GM21825 (cell line): ENCODE measurements around the gene SMIM8.
"Not testable (repeated sequence)": the region's sequence is repeated elsewhere in the genome, so short reads cannot be mapped to it uniquely, and the experiment has no call there.

Source experiments
- ATAC-seq: cut with Tn5 transposase; IDR thresholded peaks from one replicate; pipeline ENCODE4 v1.9.1; 2021; ENCODE audit warnings: mild to moderate bottlenecking, moderate library complexity; ENCODE audit not compliant: unreplicated experiment

Gene SMIM8, protein sequence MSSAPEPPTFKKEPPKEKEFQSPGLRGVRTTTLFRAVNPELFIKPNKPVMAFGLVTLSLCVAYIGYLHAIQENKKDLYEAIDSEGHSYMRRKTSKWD

DNA sequence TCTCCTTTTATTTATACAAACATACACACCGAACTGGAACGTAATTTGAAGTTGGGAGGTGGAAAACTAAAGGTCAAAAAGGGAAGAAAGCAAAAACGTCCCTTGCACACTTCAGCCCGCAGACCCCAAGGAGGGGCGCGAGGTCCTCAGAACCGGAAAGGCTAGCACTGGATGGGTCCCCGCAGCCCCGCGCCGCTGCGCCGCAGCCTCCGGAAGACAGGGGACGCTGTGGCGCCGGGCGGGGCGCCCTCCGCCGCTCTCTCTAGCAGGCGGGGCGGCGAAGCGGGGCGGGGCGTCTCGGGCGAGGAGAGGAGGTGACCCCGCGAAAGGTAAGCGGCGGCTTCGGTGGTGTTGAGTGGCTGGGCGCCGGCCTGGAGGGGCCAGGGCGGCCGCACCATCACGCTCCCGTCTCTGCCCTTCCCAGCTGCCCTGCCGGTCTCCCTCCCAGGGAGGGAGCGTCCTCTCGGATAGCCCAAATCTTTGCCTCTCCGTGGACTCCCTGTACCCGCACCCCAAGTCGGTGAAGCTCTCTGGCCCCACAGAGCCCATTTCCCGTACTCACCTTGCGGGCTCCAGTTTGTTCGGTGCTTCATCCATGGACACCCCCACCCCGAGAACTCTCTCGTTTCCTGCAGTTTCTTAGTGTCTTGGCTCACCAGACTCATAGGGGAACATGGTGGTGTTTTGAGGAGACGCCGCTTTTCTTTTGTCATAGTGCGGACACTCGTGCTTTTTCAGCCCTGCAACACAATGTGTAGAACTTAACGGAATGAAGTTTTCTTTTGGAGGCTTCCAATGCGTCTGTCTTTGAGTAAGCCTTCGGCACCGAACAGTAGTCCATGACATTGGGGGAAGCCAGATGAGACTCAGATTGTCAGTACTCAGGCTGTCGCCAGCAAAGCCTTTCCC, at the start of gene SMIM8:
Gene SMIM8, plus strand, starts transcription at position 285 of the 909 bp plus-strand sequence. CDS start 14,444 bp downstream, outside the sequence.
- ATAC-seq, result peak; percentile 100

DNA sequence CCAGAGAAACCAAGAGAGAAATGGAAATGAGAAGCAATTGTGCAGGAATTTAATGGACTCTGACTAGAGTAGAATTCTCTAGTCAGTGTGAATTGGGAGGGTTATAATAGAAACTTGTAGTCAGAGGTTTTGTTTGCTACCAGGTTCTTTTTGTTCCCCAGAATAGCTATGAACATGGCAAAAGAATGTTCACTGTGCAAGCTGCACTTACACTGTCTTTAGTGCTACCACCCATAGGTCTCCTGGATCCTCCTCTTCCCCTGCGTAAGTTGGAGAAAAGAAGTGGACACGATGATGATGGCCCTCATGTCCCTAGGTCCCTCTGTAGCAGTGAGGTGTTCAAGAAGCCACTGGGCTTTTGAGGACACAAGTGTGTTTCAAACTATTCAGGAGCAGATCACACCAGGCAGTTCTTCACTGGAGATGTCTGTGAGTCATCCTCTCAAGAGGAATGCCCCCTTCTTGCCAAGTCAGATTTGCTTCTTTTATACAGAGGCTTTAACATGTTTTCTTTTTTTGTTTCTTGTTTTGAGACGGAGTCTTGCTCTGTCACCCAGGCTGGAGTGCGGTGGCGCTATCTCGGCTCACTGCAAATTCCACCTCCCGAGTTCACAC, 47.6 kb upstream of the SMIM8 start:
- no peak for ATAC-seq

DNA sequence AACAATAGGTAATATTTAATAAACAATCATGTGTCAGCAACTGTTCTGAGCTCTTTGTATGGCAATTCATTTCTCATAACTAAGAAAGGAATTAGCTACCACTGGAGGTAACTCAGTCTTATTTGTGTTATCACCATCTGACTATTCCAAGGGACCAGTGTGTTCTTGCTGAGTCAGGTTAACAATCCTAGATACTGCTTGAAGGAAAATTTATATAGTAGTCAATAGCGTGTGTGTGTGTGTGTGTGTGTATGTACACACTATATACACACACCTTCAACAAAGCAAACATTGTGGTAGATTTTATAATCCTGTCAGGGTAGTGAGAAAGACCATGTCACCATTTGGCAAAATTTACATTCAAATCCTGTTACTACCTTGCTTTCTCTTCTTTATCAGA, 45.8 kb upstream of the SMIM8 start:
- no peak for ATAC-seq

DNA sequence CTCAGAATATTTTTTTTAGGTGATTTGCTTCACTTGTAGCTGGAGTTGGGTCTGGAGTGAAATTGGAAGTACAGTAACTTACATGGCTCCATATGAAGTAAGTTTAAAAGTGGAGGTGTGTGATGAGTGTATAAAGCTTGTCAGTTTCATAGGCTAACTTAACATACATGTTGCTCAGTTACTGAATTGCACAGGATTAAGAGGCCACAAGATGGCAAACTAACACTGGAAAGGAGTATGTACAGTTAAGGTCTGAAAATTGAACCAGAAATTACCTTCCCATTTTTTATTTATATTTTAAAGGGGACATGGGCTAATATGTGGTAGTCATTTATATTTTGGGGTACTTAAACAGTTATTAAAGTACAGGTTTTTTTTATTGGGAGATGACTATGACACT, 45.3 kb upstream of the SMIM8 start:
- ATAC-seq, result no peak

DNA sequence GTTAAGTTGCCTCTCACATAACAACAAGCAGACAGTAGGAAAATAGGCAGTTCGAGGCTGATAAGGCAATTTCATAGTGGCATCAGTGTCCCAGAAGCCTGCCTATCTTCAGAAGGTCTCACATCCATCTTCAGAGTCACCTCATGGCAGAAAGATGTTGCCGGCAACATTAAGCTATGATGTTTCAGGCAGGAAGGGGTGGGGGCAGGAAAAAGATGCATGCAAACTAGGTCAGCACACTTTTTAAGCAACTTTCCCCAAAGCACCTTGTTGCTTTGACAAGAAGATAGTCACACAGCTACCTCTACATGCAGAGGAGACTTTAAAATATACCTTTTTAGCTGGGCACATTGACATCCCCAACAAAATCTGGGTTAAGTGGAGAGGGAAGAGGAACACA, 43.2 kb upstream of the SMIM8 start:
- no peak for ATAC-seq

DNA sequence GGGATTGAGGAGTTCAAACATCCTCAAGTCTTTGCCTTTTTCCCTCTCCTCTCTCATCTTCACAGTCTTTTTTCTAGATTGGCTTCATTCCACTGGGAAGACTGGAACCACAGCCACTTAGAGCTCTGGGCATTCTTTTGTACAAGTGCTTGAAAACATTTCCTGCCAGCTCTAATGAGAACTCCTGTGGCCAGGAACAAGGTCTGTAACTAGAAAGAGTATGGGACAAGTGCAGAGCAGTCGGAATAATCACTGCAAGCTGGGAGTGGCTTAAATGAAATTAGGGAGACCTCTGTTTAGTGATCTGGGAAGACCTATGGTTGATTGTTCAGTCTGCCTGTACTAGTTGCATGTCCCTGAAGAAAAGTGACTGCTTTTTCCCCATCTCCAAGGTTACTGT, 41.0 kb upstream of the SMIM8 start:
- no peak for ATAC-seq

DNA sequence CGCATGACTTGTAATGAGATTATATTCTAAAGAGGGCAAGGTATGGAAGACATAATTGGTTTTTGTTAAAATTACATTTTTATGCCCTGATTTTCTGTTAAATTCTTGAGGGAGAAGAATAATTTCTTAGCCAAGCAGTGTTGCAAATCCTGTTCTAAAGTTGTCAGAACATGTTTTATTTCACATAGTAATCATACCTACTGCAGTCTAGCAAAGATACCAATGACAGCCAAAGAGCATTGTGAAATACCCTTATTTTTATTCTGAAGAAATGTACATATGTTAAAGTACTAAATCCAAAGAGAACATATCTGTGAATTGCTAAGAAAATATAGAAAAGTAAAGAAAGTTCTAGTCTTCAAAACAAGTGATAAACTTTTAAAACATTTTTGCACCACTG, 39.6 kb upstream of the SMIM8 start:
- ATAC-seq, result no peak

DNA sequence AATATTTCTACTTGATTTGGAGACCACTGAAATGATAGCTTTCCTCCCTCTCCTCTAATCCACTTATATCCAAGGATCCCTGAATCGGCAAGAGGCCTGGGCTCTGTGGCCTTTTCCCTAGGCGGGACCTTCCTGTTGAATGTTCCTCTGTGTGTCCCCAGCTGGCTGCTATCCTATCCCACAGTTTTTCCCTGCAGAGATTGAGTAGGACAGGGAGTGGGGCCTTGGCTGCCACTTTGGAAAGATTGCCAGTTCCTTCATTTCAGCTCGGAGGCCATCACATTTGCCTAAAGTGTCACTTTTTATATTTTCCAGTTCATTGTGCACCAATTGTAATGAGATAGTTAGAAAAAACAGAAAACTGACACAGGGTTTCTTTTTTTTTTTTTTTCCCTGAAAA, 38.9 kb upstream of the SMIM8 start:
- ATAC-seq, result no peak

DNA sequence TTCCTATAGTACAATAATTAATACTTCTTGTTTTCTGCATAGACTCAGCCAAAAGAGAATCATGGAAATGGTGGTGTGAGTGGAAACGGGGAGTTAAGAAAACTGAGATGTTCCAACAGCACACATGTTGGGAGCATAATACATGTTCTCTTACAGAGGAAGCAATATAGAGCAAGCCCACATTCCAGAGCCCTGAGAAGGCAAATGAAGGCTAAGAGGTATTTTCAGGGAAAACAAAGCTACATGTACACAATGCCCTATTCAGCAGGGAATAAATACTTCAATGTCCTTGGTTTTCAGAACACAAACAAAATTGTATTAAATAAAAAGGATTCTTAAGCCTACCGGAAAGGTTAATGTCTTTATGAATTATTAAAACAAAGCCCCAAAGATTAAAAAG, 35.1 kb upstream of the SMIM8 start:
- no peak for ATAC-seq

DNA sequence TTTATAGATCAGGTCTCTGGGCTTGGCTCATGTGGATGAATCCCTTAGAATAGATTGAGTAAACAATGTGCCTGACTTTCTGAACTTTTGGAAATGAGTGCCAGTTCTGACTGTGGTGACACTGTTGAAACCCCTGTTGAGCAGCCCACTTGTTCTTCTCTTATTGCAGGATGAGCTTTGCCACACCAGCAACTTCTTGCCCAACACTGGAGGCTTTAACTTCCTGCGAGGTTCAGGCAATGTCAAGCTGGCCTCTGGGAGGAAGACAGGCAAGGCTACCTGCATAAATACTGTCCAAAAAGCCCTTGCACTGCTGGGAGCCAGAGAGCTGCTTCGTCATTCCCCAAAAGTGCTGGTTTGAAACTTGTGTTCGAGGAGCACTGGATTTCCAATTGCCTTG, 32.8 kb upstream of the SMIM8 start:
- ATAC-seq, result no peak

DNA sequence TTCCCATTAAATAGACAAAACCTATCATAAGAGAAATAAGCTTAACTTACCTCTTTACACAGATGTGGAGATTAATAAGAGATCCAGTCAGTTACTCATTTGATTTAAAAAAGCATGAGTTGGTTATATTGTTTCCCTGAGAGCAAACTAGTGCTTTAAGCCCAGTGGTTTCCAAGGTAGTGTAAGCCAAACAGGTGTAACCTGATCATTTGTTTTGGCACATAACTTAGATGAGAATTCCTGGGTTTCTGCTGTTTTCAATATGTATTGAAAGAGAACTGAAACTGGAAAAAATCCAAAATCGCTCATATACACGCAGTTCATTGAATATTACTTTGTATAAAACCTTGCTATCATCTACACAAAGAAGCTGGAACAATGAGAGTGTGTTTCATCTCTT, 30.5 kb upstream of the SMIM8 start:
- no peak for ATAC-seq

DNA sequence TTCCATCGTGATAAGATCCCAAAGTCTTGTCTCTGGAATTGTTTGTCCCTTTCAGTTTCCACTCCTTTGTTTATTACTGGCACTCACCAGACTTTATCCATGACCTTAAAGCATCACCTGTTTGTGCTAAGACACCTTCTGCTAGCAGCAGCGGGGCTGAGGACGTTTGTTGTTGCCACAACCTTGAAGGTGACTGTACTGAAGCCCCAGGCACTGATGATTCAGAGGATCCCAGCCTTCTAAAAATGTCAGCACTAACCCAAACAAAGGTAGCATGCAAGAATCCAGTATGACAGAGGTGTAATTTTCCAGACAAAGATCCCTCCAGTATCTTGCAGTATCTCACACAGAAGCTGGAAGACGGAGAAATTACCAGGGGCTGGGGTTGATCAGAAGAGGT, 28.9 kb upstream of the SMIM8 start:
- ATAC-seq, result no peak

DNA sequence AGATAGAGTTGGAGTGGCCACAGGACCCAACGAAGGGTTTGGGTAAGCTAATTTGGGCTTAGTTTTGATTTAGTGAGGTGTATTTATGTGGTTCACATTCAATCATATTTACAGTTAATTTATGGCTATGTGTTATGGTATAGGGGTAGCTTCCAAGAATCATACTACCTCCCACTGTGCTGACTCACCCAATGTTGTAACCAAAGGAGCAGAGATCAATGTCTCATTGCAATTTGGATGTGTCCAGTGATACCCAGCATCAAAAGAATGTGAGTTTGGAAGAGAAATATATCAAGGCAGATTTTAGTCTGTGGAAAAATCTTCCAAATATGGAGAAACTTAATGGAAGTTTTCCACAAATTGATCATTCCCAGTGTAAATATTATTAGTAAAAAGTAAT, 25.3 kb upstream of the SMIM8 start:
- ATAC-seq, result no peak

DNA sequence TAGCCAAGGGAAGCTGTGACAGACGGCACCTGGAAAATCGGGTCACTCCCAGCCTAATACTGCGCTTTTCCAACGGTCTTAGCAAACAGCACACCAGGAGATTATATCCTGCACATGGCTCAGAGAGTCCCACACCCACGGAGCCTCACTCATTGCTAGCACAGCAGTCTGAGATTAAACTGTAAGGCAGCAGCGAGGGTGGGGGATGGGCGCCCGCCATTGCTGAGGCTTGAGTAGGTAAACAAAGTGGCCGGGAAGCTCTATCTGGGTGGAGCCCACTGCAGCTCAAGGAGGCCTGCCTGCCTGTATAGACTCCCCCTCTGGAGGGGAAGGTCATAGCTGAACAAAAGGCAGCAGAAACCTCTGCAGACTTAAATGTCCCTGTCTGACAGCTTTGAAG, 21.1 kb upstream of the SMIM8 start:
- not testable (repeated sequence) for ATAC-seq

DNA sequence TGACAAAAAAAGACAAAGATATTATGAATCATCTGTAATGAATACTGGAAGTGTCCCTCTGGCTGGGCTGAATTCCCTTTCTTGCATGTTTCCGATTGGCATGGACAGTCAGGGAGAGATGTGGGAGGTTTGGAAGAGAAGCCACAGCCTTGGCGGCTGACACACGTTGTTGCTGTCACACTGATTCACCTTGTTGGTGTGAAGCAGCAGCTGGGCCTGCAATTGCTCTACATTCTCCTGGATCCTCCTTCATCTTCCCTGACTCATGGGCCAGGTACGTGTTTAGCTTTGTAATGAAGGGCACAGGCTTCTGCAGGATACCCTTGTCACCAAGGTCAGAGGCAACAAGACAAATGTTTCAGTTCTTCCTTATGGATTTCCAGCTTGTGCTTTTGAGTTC, 13.4 kb upstream of the SMIM8 start:
- no peak for ATAC-seq

DNA sequence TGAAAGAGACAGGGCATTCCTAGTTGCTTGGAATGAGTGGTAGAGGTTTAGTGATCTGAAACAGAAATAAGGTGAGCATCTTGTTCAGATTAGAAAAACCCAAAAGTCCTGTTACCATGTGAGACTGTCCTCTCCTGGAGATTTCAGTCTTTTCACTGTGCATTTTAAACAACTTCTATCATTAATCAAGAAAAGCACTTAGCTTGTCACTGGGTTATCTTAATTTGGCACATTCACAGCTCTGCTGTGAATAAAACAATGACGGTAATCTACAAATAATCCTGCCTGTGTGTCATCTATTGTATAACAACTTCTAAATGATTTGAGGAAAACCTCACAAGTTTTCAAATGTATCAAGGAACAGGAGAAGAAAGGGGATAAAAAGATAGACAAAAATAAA, 9.5 kb upstream of the SMIM8 start:
- no peak for ATAC-seq

DNA sequence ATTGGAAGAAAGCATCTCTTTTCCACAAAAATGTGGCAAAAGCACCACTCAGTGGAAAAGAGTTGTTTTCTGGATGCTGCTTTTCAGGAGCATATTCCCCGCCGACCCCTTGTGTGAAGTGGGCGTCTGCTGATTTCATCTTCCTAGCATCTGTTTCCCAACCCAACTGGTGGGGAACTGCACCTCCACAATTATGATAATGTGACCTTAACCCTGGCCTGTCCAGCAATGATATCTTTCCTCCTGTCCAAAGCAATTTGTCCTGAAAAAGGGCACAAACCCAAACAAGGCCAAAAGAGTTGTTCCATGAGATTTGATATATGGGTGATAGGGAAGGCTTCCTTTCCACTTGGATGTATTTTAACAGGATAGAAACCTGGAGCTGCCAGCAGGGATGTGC, 7.3 kb upstream of the SMIM8 start:
- no peak for ATAC-seq

DNA sequence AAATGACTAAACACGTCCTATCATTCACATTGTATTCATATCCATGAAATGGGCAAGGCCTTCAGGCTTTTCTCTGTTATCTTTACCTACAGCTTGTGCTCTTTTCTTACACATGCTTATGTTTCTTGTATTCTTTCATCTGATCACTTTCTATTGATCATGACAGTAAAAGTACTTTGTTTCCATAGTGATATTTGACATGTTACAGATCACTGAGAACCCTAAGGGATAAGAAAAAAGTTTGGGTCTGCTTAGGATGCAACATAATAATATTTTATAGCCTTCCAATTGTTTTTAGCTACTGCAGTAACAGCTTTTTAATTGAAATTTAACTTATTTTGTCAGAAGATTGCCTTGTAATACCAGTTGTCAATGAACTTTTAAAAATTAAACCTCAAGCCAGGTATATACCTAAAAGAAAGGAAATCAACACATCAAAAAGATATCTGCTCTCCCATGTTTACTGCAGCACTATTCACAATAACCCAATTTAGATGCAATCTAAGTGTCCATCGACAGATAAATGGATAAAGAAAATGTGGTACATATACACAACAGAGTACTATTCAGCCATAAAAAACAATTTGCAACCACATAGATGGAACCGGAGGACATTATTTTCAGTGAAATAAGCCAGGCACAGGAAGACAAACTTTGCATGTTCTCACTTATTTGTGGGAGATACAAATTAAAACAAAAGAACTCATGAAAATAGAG, 3.0 kb upstream of the SMIM8 start:
- ATAC-seq, result no peak

DNA sequence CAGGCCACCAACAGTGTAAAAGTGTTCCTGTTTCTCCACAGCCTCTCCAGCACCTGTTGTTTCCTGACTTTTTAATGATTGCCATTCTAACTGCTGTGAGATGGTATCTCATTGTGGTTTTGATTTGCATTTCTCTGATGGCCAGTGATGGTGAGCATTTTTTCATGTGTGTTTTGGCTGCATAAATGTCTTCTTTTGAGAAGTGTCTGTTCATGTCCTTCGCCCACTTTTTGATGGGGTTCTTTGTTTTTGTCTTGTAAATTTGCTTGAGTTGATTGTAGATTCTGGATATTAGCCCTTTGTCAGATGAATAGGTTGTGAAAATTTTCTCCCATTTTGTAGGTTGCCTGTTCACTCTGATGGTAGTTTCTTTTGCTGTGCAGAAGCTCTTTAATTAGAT, 1.5 kb downstream of the SMIM8 start:
- ATAC-seq, result not testable (repeated sequence)

DNA sequence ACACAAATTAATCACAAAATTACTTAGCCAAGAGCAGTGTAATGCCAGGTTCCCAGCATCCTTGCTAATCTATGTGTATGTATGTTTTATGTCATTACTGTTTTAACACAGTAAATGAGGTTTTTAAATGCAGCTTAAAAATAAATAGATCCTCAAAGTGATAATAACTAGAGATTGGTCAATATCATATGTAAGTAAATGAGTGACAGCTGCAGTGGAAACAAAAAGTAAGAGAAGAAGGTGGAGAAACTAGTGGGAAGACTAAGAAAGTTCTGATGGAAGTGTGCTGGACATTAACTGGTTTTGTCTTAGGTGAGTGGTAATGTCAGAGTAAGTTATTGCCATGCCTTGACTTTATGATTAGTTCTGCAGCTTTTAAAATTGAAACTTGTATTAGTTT, 8.6 kb downstream of the SMIM8 start:
- no peak for ATAC-seq

DNA sequence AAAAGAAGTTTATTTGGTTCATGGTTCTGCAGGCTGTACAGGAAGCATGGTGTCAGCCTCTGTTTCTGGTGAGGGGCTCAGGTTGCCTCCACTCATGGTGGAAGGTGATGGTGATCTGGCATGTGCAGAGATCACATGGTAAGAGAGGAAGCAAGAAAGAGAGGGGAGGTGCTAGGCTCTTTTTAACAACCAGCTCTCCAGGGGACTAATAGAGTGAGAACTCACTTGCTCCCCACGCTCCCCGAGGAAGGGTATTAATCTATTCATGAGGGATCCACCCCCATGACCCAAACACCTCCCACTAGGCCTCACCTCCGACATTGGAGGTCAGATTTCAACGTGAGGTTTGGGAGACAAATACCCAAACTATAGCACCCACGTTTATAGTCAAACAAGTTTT, 10.6 kb downstream of the SMIM8 start:
- ATAC-seq, result no peak
